SK-N-SH (cell line): ENCODE results near the gene TIAM1. TPM values are rescaled to one million over a fixed set of nuclear protein-coding genes. Genes with fewer than 3 reads are reported as not detected.

Experiments
- CTCF ChIA-PET: fragments of 300-600, 350-600 bp; formaldehyde crosslinking; extraction: SDS; loops from one replicate; lab custom pipeline; 2021; lab: Yijun Ruan, JAX
- POLR2A ChIA-PET: fragments of 350-600 bp; sonication (Branson Sonifier 250); formaldehyde crosslinking; extraction: SDS; loops from one replicate; lab custom pipeline; 2020; ENCODE audit warnings: antibody characterized with exemption, inconsistent platforms; lab: Yijun Ruan, JAX
- DNase-seq: peaks from one replicate; pipeline ENCODE4 v3.0.0; 2012
- H2AFZ ChIP-seq: fragments of 200-600 bp; sonication (generic); 2 replicates; pipeline ENCODE4 v1.8.1; 2016; ENCODE audit warnings: antibody characterized with exemption, mild to moderate bottlenecking, low read depth
- H3F3A ChIP-seq: fragments of 200-600 bp; sonication (generic); replicated peaks from 2 replicates; pipeline ENCODE3; 2016; ENCODE audit warnings: antibody characterized with exemption, mild to moderate bottlenecking; ENCODE audit not compliant: insufficient read depth
- H3K27ac ChIP-seq, 2 experiments: fragments of 200-500 bp in 1 of 2; fragments of 200-600 bp in 1 of 2; sonication (Bioruptor generic) in 1 of 2; sonication (generic), shearing (Covaris generic) in 1 of 2; 2 replicates each; pipeline versions ENCODE4 v1.5.1 to v1.6.1; 2014 to 2016; ENCODE audit warnings: low read depth in 2 of 2, inconsistent platforms in 1 of 2, low read length in 1 of 2, mild to moderate bottlenecking in 1 of 2, mixed read lengths in 1 of 2
- H3K27me3 ChIP-seq: fragments of 200-600 bp; sonication (generic), shearing (Covaris generic); 2 replicates; pipeline ENCODE4 v1.6.1; 2016; ENCODE audit warnings: mixed run types; ENCODE audit not compliant: insufficient read depth
- H3K36me3 ChIP-seq, 2 experiments: fragments of 200-500 bp in 1 of 2; fragments of 200-600 bp in 1 of 2; sonication (Bioruptor generic) in 1 of 2; sonication (generic) in 1 of 2; replicated peaks in 1 of 2; 2 replicates each; pipeline versions ENCODE3 to v1.5.1; 2014 to 2016; ENCODE audit warnings: low read length in 1 of 2, mild to moderate bottlenecking in 1 of 2; ENCODE audit not compliant: insufficient read depth in 2 of 2, control insufficient read depth in 1 of 2
- H3K4me1 ChIP-seq, 2 experiments: fragments of 200-500 bp in 1 of 2; fragments of 200-600 bp in 1 of 2; sonication (Bioruptor generic) in 1 of 2; sonication (generic), shearing (Covaris generic) in 1 of 2; 2 replicates each; pipeline versions ENCODE4 v1.5.1 to v1.6.1; 2014 to 2016; ENCODE audit warnings: low read depth in 1 of 2, low read length in 1 of 2, mixed run types in 1 of 2; ENCODE audit not compliant: insufficient read depth in 2 of 2, control insufficient read depth in 1 of 2
- H3K4me2 ChIP-seq: fragments of 200-600 bp; sonication (generic), shearing (Covaris generic); 2 replicates; pipeline ENCODE4 v1.6.1; 2017; ENCODE audit warnings: mixed run types
- H3K4me3 ChIP-seq, 2 experiments: fragments of 200-500 bp in 1 of 2; fragments of 200-600 bp in 1 of 2; sonication (Bioruptor generic) in 1 of 2; sonication (generic), shearing (Covaris generic) in 1 of 2; 2 replicates each; pipeline versions ENCODE4 v1.5.1 to v1.8.1; 2014 to 2016; ENCODE audit warnings: low read depth in 2 of 2, inconsistent platforms in 1 of 2, low read length in 1 of 2, mild to moderate bottlenecking in 1 of 2, mixed read lengths in 1 of 2, moderate library complexity in 1 of 2
- H3K79me2 ChIP-seq: fragments of 200-600 bp; sonication (generic); 2 replicates; pipeline ENCODE4 v1.8.1; 2017; ENCODE audit warnings: mild to moderate bottlenecking; ENCODE audit not compliant: insufficient read depth
- H3K9ac ChIP-seq: fragments of 200-600 bp; sonication (generic); 2 replicates; pipeline ENCODE4 v1.6.1; 2017; ENCODE audit warnings: mixed run types
- H3K9me2 ChIP-seq: fragments of 200-600 bp; sonication (generic); 2 replicates; pipeline ENCODE4 v1.6.1; 2017; ENCODE audit warnings: mixed run types
- H3K9me3 ChIP-seq: fragments of 200-600 bp; sonication (generic); 2 replicates; pipeline ENCODE4 v1.6.1; 2017; ENCODE audit warnings: mixed run types, mild to moderate bottlenecking, moderate library complexity
- H4K20me1 ChIP-seq: fragments of 200-600 bp; sonication (generic); 2 replicates; pipeline ENCODE4 v1.6.1; 2017; ENCODE audit warnings: mild to moderate bottlenecking, mixed run types; ENCODE audit not compliant: insufficient read depth
- CHD2 ChIP-seq: fragments of 150-350 bp; IDR thresholded peaks from 2 replicates; pipeline ENCODE4 v1.6.1; 2018; ENCODE audit warnings: low read length; ENCODE audit not compliant: partially characterized antibody
- ELF1 ChIP-seq: IDR thresholded peaks from 2 replicates; pipeline ENCODE4 v1.4.0; 2012
- EP300 ChIP-seq, 2 experiments: IDR thresholded peaks; 2 replicates each; pipeline versions ENCODE4 v1.4.0 to v1.6.1; 2012; ENCODE audit warnings: borderline replicate concordance in 1 of 2, low read depth in 1 of 2, low read length in 1 of 2
- FOXJ3 ChIP-seq: sonication (generic); formaldehyde crosslinking; IDR thresholded peaks from 2 replicates; pipeline ENCODE4 v1.5.1; 2020; ENCODE audit warnings: mild to moderate bottlenecking, missing genetic modification reagents
- GABPA ChIP-seq: IDR thresholded peaks from 2 replicates; pipeline ENCODE4 v1.4.0; 2012; ENCODE audit warnings: low read depth, mild to moderate bottlenecking
- JUND ChIP-seq: IDR thresholded peaks from 2 replicates; pipeline ENCODE4 v1.4.0; 2012
- MEF2A ChIP-seq: IDR thresholded peaks from 2 replicates; pipeline ENCODE4 v1.4.0; 2012; ENCODE audit warnings: low read depth, borderline replicate concordance
- MXI1 ChIP-seq: IDR thresholded peaks from 2 replicates; pipeline ENCODE4 v1.6.1; 2012; ENCODE audit warnings: mild to moderate bottlenecking, low read depth, low read length, improper control_type of control experiment
- NFIC ChIP-seq: IDR thresholded peaks from 2 replicates; pipeline ENCODE4 v1.4.0; 2012; ENCODE audit warnings: borderline replicate concordance
- NRF1 ChIP-seq: IDR thresholded peaks from 2 replicates; pipeline ENCODE4 v1.6.1; 2012; ENCODE audit warnings: low read depth, mild to moderate bottlenecking, low read length
- POLR2AphosphoS5 ChIP-seq: IDR thresholded peaks from 2 replicates; pipeline ENCODE4 v1.6.1; 2012; ENCODE audit warnings: low read depth, low read length
- RAD21 ChIP-seq: IDR thresholded peaks from 2 replicates; pipeline ENCODE4 v1.6.1; 2012; ENCODE audit warnings: mild to moderate bottlenecking, low read length
- RCOR1 ChIP-seq: fragments of 150-350 bp; IDR thresholded peaks from 2 replicates; pipeline ENCODE4 v1.6.1; 2017; ENCODE audit warnings: antibody characterized with exemption, low read length
- RFX5 ChIP-seq: IDR thresholded peaks from 2 replicates; pipeline ENCODE4 v1.6.1; 2012; ENCODE audit warnings: mild to moderate bottlenecking, improper control_type of control experiment, low read length
- RXRA ChIP-seq: IDR thresholded peaks from 2 replicates; pipeline ENCODE4 v1.4.0; 2012; ENCODE audit warnings: low read depth, mild to moderate bottlenecking, borderline replicate concordance
- SIN3A ChIP-seq: IDR thresholded peaks from 2 replicates; pipeline ENCODE4 v1.6.1; 2012; ENCODE audit warnings: low read depth, mild to moderate bottlenecking, low read length, moderate library complexity, borderline replicate concordance
- TAF1 ChIP-seq: IDR thresholded peaks from 2 replicates; pipeline ENCODE4 v1.6.1; 2012; ENCODE audit warnings: low read depth, mild to moderate bottlenecking, low read length, moderate library complexity, borderline replicate concordance
- TCF12 ChIP-seq: IDR thresholded peaks from 2 replicates; pipeline ENCODE4 v1.4.0; 2012
- TEAD4 ChIP-seq: IDR thresholded peaks from 2 replicates; pipeline ENCODE4 v1.4.0; 2012; ENCODE audit warnings: mild to moderate bottlenecking, borderline replicate concordance; ENCODE audit not compliant: insufficient read depth
- YY1 ChIP-seq: IDR thresholded peaks from 2 replicates; pipeline ENCODE4 v1.4.0; 2012; ENCODE audit warnings: low read depth, mild to moderate bottlenecking
- WGBS: methylation state at CpG from one replicate; pipeline ENCODE4 v1.1.6; 2017; ENCODE audit warnings: low lambda C conversion rate; 5-methylcytosine and 5-hydroxymethylcytosine counted together
- polyA plus RNA-seq, 3 experiments: library from polyadenylated mRNA; depleted of rRNA; stranded (reverse); fragments of >200 nt; gene quantifications; 2 replicates each; pipeline ENCODE4 v1.2.3, GENCODE V29; 2012
- TF ChIP-seq, protein P1 (sequence below): fragments of 150-350 bp; IDR thresholded peaks from 2 replicates; pipeline ENCODE4 v1.6.1; 2017; ENCODE audit warnings: antibody characterized with exemption, low read length, low read depth, borderline replicate concordance
- TF ChIP-seq, protein P2 (sequence below): fragments of 150-350 bp; IDR thresholded peaks from 2 replicates; pipeline ENCODE4 v1.6.1; 2016; ENCODE audit warnings: mild to moderate bottlenecking, low read depth, low read length
- TF ChIP-seq, protein P3 (sequence below): IDR thresholded peaks from 2 replicates; pipeline ENCODE4 v1.6.1; 2012; ENCODE audit warnings: mild to moderate bottlenecking, low read depth, low read length, moderate library complexity

The TIAM1 gene
- polyA plus RNA-seq, 1 of the 3 experiments (the other 2 are of a cell fraction), result 1.7 TPM

DNA sequence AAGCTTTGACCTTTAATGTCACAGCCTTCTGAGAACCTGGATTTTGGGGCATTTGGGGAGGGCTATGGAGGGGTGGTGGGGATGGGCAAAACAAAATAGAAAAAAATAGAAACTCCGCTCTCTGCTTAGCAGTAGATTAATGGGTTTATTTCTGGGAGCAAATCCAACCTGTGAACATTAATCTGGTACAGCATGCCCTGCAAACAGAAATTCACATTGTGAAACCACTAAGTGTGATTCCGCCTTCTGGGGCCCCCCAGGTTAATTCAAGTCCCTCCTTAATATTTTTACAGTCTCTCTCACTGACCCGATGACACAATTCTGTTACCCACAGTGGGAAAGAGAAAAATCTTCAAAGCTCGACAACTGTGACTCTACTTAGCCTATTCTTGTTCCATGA, 76.4 kb downstream of the TIAM1 start:
- no peaks in the 10 kb centered on the region for H3K79me2 ChIP-seq
- H3K9me2 ChIP-seq, result no peaks in the 10 kb centered on the region
- H3K4me2 ChIP-seq, result no peak overlapping the region
- no peaks in the 10 kb centered on the region for H3K4me1 ChIP-seq
- POLR2A ChIA-PET, result no interaction called here
- no peak for TF ChIP-seq RXRA
- no peak for TF ChIP-seq TCF12
- no peak for TF ChIP-seq JUND
- TF ChIP-seq TAF1, result no peak
- TF ChIP-seq SIN3A, result no peak
- TF ChIP-seq YY1, result no peak
- no peak for TF ChIP-seq POLR2AphosphoS5
- TF ChIP-seq RAD21, result no peak
- TF ChIP-seq NRF1, result no peak
- no peak for TF ChIP-seq NFIC
- TF ChIP-seq RCOR1, result no peak
- TF ChIP-seq ELF1, result no peak
- TF ChIP-seq, protein P1, sequence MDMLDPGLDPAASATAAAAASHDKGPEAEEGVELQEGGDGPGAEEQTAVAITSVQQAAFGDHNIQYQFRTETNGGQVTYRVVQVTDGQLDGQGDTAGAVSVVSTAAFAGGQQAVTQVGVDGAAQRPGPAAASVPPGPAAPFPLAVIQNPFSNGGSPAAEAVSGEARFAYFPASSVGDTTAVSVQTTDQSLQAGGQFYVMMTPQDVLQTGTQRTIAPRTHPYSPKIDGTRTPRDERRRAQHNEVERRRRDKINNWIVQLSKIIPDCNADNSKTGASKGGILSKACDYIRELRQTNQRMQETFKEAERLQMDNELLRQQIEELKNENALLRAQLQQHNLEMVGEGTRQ, result no peak
- no peak for TF ChIP-seq FOXJ3
- TF ChIP-seq RFX5, result no peak
- TF ChIP-seq, protein P2, sequence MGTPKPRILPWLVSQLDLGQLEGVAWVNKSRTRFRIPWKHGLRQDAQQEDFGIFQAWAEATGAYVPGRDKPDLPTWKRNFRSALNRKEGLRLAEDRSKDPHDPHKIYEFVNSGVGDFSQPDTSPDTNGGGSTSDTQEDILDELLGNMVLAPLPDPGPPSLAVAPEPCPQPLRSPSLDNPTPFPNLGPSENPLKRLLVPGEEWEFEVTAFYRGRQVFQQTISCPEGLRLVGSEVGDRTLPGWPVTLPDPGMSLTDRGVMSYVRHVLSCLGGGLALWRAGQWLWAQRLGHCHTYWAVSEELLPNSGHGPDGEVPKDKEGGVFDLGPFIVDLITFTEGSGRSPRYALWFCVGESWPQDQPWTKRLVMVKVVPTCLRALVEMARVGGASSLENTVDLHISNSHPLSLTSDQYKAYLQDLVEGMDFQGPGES, result no peak
- no peak for TF ChIP-seq CHD2
- H3K9ac ChIP-seq, result no peak overlapping the region
- CTCF ChIA-PET, result interaction anchor here (1.4 kb wide), 1 partner anchor 313 kb away, joined by 3 read pairs; no protein-coding TSS in a partner anchor
- H4K20me1 ChIP-seq, result no peaks in the 10 kb centered on the region
- no peak overlapping the region for H2AFZ ChIP-seq
- H3K27me3 ChIP-seq, result no peaks in the 10 kb centered on the region
- no peak overlapping the region for H3K4me3 ChIP-seq
- DNase-seq, result no peak
- 57% methylated on average over 4 of the region's 4 CpGs for WGBS
- H3K27ac ChIP-seq, result no peak overlapping the region
- no peaks in the 10 kb centered on the region for H3K9me3 ChIP-seq
- no peaks in the 10 kb centered on the region for H3F3A ChIP-seq
- no peaks in the 10 kb centered on the region for H3K36me3 ChIP-seq

DNA sequence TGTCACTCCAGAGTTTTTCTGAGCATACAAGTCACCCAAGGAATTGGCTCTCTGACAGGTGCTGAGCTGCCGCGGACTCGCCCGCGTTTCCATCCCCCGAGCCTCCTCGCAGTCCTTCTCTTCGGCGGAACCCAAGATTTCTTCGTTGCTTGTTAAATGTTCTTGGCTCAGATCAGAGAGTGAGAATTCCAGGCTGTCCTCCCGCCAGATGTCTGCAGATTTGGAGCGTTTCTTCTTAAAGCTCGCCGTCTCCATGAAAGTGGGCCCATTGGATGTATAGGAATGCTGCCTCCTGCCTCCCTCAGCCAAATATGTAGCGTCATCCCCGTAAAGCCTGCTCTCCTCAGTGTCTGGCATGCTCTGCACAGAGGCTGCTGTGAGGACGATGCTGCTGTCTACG, 77.8 kb downstream of the TIAM1 start:
- Histone ChIP-seq H3K9me2 (no peaks in the 10 kb centered on the region), H3K4me3 (no peak overlapping the region), H2AFZ (no peak overlapping the region), H3K9ac (no peak overlapping the region), H4K20me1 (no peaks in the 10 kb centered on the region), H3K4me2 (no peak overlapping the region), H3K79me2 (no peaks in the 10 kb centered on the region), H3F3A (no peaks in the 10 kb centered on the region), H3K9me3 (no peaks in the 10 kb centered on the region), H3K4me1 (no peaks in the 10 kb centered on the region), H3K27me3 (no peaks in the 10 kb centered on the region), H3K36me3 (no peaks in the 10 kb centered on the region), H3K27ac (no peak overlapping the region)
- WGBS, result 93% methylated on average over 16 of the region's 18 CpGs
- CTCF ChIA-PET, result interaction anchor here (0.9 to 1.5 kb wide), 2 partner anchors 15 to 315 kb away, joined by 3 to 4 read pairs; no protein-coding TSS in a partner anchor
- no peak for DNase-seq
- POLR2A ChIA-PET, result no interaction called here
- no peak for TF ChIP-seq TEAD4
- TF ChIP-seq, protein P2, result no peak
- no peak for TF ChIP-seq NFIC
- no peak for TF ChIP-seq MEF2A
- TF ChIP-seq, protein P3, sequence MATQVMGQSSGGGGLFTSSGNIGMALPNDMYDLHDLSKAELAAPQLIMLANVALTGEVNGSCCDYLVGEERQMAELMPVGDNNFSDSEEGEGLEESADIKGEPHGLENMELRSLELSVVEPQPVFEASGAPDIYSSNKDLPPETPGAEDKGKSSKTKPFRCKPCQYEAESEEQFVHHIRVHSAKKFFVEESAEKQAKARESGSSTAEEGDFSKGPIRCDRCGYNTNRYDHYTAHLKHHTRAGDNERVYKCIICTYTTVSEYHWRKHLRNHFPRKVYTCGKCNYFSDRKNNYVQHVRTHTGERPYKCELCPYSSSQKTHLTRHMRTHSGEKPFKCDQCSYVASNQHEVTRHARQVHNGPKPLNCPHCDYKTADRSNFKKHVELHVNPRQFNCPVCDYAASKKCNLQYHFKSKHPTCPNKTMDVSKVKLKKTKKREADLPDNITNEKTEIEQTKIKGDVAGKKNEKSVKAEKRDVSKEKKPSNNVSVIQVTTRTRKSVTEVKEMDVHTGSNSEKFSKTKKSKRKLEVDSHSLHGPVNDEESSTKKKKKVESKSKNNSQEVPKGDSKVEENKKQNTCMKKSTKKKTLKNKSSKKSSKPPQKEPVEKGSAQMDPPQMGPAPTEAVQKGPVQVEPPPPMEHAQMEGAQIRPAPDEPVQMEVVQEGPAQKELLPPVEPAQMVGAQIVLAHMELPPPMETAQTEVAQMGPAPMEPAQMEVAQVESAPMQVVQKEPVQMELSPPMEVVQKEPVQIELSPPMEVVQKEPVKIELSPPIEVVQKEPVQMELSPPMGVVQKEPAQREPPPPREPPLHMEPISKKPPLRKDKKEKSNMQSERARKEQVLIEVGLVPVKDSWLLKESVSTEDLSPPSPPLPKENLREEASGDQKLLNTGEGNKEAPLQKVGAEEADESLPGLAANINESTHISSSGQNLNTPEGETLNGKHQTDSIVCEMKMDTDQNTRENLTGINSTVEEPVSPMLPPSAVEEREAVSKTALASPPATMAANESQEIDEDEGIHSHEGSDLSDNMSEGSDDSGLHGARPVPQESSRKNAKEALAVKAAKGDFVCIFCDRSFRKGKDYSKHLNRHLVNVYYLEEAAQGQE, result no peak
- TF ChIP-seq YY1, result no peak
- no peak for TF ChIP-seq GABPA
- no peak for TF ChIP-seq ELF1
- no peak for TF ChIP-seq RXRA
- no peak for TF ChIP-seq EP300 (IDR thresholded peaks at IDR 0.05; ENCODE audit: borderline replicate concordance in 1 of 2, low read depth in 1 of 2, low read length in 1 of 2)
- TF ChIP-seq MXI1, result no peak
- TF ChIP-seq FOXJ3, result no peak
- no peak for TF ChIP-seq JUND
- TF ChIP-seq CHD2, result no peak
- no peak for TF ChIP-seq RFX5
